GM12873 (cell line): ENCODE measurements around the gene LPCAT3.

Experiments
- TF ChIP-seq, protein P1 (sequence below): IDR thresholded peaks from 2 replicates; pipeline ENCODE4 v1.5.1; 2012; ENCODE audit warnings: low read depth, mild to moderate bottlenecking, moderate library complexity, low read length, control low read depth; ENCODE audit not compliant: insufficient read depth; ENCODE audit errors: missing control alignments

LPCAT3 gene

DNA sequence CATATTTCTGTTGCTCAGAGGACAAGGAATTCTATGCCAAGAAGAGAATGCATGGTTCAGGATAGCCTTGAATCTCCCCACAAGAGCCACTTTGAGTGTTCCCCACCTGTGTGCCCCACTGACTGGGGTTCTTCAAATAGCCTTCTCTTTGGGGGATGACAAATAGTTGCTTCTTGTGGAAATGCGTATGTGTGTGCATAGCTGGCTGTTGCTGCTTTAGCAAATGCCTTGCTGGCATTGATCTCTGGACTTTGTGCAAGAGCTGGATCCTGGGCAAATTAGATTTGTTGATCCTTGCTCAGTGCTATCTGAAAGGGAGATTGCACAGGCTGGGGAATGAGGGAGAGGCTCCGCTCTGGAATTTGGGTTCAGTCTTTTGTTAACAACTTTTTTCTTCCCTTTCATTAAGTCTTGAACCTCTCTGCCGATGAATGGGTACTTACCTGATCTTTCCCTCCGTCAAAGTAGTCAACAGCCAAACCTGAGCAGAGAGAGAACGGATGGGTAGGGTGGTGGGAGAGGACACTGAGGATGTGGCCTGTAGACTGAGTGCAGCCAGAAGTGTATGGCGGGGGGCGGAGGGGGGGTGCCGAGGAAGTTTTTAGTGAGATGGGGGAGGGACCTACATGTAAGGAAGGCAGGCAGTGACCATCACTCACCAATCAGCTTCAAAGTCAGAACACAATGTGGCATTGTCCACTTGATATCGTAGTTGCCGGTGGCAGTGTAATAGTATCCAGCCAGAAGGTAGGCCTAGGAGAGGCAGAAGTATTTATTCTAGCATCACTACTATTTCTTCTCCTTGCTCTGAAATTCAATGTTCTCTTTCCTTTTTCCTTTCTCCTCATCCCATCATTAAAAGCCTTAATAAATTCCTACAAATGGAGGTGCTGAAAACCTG lies 36.9 kb downstream of the LPCAT3 start:
- TF ChIP-seq, protein P1, sequence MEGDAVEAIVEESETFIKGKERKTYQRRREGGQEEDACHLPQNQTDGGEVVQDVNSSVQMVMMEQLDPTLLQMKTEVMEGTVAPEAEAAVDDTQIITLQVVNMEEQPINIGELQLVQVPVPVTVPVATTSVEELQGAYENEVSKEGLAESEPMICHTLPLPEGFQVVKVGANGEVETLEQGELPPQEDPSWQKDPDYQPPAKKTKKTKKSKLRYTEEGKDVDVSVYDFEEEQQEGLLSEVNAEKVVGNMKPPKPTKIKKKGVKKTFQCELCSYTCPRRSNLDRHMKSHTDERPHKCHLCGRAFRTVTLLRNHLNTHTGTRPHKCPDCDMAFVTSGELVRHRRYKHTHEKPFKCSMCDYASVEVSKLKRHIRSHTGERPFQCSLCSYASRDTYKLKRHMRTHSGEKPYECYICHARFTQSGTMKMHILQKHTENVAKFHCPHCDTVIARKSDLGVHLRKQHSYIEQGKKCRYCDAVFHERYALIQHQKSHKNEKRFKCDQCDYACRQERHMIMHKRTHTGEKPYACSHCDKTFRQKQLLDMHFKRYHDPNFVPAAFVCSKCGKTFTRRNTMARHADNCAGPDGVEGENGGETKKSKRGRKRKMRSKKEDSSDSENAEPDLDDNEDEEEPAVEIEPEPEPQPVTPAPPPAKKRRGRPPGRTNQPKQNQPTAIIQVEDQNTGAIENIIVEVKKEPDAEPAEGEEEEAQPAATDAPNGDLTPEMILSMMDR: no peak

DNA sequence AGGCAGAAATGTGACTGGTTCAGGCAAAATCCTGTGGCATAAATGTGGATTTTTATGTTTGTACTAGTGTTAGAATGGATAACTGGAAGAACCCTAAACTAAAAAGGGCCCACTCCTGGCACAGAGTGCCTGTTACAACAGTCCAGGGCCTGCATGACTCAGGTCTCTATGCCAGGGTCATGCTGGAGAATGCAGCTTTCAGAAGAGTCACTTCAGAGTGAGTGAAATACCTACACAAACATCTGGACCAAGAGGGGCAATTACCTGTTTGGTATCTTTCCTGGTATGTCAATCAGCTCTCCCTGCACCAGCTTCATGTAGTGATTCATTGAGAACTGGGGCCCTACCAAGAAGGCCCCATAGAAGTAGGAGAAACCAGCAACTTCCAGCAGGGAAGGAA lies 37.5 kb downstream of the LPCAT3 start:
- TF ChIP-seq, protein P1: no peak

DNA sequence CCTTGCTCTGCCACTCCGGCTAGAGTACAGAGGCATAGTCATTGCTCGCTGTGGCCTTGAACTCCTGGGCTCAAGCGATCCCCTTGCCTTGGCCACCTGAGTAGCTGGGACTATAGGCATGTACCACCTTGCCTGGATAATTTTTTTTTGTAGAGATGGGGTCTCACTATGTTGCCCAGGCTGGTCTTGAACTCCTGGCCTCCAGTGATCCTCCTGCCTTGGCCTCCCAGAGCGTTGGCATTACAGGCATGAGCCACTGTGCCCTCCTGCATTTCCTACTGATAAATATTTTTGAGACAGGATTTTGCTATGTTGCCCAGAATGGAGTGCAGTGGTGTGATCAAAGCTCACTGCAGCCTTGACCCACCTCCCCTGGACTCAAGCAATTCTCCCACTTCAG lies 38.2 kb downstream of the LPCAT3 start:
- TF ChIP-seq, protein P1: no peak

DNA sequence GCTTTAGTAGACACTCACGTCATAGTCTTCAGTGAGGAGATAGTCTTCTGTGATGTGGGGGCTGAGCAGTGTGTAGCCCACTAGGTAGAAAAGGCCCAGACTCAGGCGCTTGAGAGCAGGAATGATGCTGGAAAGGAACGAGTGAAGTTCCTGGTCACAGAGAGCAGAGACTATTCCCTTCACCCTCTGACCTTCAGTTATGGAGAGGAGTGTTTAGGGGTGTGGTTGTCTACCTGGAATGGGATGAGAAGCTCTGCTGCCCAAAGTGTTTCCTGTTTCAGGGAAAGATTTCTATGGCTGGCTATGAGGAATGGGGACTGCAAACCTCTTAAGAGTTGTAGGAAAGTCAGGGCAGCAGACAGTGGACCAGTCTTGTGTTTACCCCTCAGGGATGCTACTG lies 38.8 kb downstream of the LPCAT3 start:
- TF ChIP-seq, protein P1: no peak

DNA sequence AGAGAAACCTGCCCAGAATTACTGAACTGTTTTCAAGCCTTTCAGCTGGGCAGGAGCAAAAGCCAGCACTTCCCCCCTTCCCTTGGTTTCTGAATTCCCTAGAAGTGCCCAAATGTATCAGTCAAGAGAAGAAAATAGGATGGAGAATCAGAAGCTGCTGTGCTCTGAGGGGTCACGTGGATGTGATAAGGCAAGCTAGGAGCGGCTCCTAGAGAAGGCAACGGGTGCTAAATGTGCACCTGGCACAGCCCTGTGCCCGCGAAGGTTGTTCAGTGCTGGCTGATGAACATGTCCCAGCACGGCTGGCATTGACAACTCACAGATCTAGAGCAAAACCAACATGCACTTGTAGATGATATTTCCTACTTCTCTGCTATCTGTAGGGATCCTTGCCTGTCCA lies 39.3 kb downstream of the LPCAT3 start:
- TF ChIP-seq, protein P1: no peak

DNA sequence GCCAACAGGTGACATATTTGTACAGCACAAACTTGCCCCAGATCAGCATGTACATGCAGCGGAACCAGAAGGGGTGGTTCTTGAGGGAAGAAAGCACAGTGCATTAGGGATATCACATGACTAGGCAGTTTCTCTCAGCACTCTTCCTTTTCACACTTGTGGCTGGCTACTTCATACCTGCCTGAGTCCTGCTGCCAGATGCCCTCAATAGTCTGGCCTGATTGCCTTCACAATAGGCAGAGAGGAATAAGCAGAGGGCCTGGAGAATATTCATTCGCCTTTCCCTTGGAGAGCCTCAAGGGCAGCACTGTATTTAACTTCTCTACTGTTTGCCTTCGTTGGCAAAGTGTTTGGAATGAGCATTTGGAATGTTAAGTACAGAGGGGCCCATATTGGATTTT lies 39.7 kb downstream of the LPCAT3 start:
- TF ChIP-seq, protein P1: no peak

DNA sequence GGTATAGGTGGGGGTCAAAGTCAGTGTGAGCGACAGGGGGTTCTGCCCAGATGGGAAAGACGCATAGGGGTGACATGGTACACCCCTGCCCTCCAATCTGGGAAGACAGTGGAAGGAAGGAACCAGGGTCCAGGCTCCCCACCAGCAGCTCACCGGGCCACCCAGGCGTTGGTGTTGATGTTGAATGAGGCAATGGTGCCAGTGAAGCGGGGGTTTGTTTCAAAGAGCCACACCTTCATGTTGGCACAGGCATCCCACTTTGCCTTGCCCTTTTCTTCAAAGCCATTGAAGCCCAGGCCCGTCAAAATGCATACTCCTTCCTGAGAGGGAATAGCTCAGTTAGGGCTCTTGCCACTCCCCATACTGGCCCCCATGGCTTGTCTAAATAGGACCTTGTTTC lies 40.1 kb downstream of the LPCAT3 start:
- TF ChIP-seq, protein P1: no peak
